SK-N-SH treated with all-trans-retinoic acid at 6 μM for 48 hours (cell line): ENCODE data around the gene MMP17.

Experiments
- ESRRG ChIP-seq: fragments of 250-450 bp; sonication (Bioruptor Pico); IDR thresholded peaks from 2 replicates; pipeline ENCODE4 v1.6.1; 2021; ENCODE audit warnings: mild to moderate bottlenecking
- PATZ1 ChIP-seq: fragments of 250-450 bp; sonication (Bioruptor Pico); IDR thresholded peaks from 2 replicates; pipeline ENCODE4 v1.8.0; 2020; ENCODE audit warnings: mild to moderate bottlenecking, moderate library complexity, borderline replicate concordance
- TSHZ2 ChIP-seq: fragments of 250-450 bp; sonication (Bioruptor Pico); IDR thresholded peaks from 2 replicates; pipeline ENCODE4 v1.5.0; 2020; ENCODE audit warnings: mild to moderate bottlenecking, moderate library complexity
- ZC3H10 ChIP-seq: fragments of 250-450 bp; sonication (Bioruptor Pico); IDR thresholded peaks from 2 replicates; pipeline ENCODE4 v1.5.1; 2021; ENCODE audit warnings: mild to moderate bottlenecking, moderate library complexity
- ZFP3 ChIP-seq: fragments of 250-450 bp; sonication (Bioruptor Pico); IDR thresholded peaks from 2 replicates; pipeline ENCODE4 v1.5.0; 2020; ENCODE audit warnings: mild to moderate bottlenecking, moderate library complexity
- ZFP30 ChIP-seq: fragments of 450-650 bp; formaldehyde crosslinking; IDR thresholded peaks from 2 replicates; pipeline ENCODE4 v1.5.0; 2022; ENCODE audit warnings: mild to moderate bottlenecking, moderate library complexity
- ZNF565 ChIP-seq: fragments of 450-650 bp; formaldehyde crosslinking; conservative IDR thresholded peaks from 2 replicates; pipeline ENCODE4 v1.5.0; 2020; ENCODE audit warnings: low read depth, mild to moderate bottlenecking, moderate library complexity

- no peak for TF ChIP-seq ZFP3 (CRISPR knock-in tag)
- no peak for TF ChIP-seq TSHZ2 (CRISPR knock-in tag)
- TF ChIP-seq ZNF565 (CRISPR knock-in tag), result no peak
- no peak for TF ChIP-seq ESRRG (CRISPR knock-in tag)
- TF ChIP-seq ZFP30, result no peak
- TF ChIP-seq ZC3H10, result no peak
- no peak for TF ChIP-seq PATZ1
Measured at GRCh38 chr12:131844656-131845055, 16.5 kb downstream of the MMP17 start.
